ENCODE data around the gene ESRRG. TPM values are rescaled to one million over a fixed set of nuclear protein-coding genes. Genes with fewer than 3 reads are reported as not detected.
A peak's percentile ranks its signal among the peaks of the same experiment; 100 is the strongest.

The ESRRG gene
- total and polyA plus RNA-seq, 4 donors: 0.19 to 4.5 (median 1.3) TPM

DNA sequence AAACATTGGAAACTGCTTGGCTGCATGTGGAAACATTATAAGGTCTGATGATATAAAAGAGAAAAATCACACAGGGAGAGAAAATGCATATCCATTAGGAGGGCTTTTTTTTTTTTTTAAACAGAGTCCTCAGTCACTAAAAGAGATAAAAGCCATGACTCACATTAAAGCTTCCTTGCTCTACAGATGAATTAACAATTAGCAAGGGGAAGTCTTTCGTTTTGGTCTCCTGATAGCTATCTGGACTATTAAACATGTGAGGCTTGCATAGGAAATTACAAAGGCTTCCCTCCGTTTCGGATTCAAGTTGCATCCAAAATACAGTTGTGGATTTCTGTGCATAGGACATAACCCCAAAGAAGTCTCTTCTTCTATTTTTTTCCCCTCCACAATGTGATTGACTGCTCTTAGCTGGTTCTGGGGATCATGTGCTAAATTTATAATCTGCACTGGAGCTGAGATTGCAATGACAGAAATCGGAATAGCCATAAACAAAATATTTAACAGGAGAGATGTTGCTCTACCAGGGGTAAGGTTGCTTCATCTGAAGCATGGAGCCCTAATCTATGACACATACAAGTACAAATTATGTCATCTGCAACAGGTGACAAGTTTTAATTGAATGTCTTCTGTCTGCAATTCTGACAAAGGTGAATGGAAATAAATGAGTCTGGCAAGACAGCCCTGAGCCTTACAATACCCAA is 146.8 kb downstream of the ESRRG start:
- WGBS, 2 donors: 52 to 55% methylated on average over 4 of the region's 4 CpGs
- DNase-seq (no peak), ATAC-seq (ENCODE audit: insufficient read depth, low FRiP score) (no peak)
- Histone ChIP-seq H3K4me3 (no peak overlapping the region), H3K9ac (ENCODE audit: insufficient read depth in 1 of 2, low read length in 2 of 2) (no peak overlapping the region), H3K4me1 (ENCODE audit: control insufficient read depth in 5 of 5, insufficient read depth in 5 of 5, low read length in 5 of 5) (peaks cover 0 to 11% (median 0%) of the 10 kb centered on the region in 5 donors), H3K27ac (ENCODE audit: low read depth in 1 of 2, low read length in 1 of 2) (no peak overlapping the region), H3K27me3 (ENCODE audit: control insufficient read depth in 3 of 3, insufficient read depth in 3 of 3, low read length in 2 of 3) (peaks cover 0 to 2% (median 0%) of the 10 kb centered on the region in 3 donors), H3K9me3 (ENCODE audit: control insufficient read depth in 4 of 4, insufficient read depth in 3 of 4, low read length in 3 of 4) (no peaks in the 10 kb centered on the region), H3K36me3 (ENCODE audit: control insufficient read depth in 4 of 4, insufficient read depth in 4 of 4, low read length in 4 of 4) (no peaks in the 10 kb centered on the region)
- TF ChIP-seq CTCF (IDR thresholded peaks at IDR 0.05; ENCODE audit: control extremely low read depth, extremely low read depth): no peak

- TF ChIP-seq CTCF (IDR thresholded peaks at IDR 0.05; ENCODE audit: control extremely low read depth, extremely low read depth): no peak
- H3K27me3 ChIP-seq (ENCODE audit: control insufficient read depth in 3 of 3, insufficient read depth in 3 of 3, low read length in 2 of 3): no peaks in the 10 kb centered on the region
- WGBS, 2 donors: 46 to 52% methylated on average over 3 of the region's 3 CpGs
- no peaks in the 10 kb centered on the region for H3K36me3 ChIP-seq (ENCODE audit: control insufficient read depth in 4 of 4, insufficient read depth in 4 of 4, low read length in 4 of 4)
- ATAC-seq (ENCODE audit: insufficient read depth, low FRiP score) (no peak), DNase-seq (peak in 2 of 3 donors; percentile 30 to 31)
- no peak overlapping the region for H3K9ac ChIP-seq (ENCODE audit: insufficient read depth in 1 of 2, low read length in 2 of 2)
- H3K4me3 ChIP-seq: no peak overlapping the region
- H3K27ac ChIP-seq (ENCODE audit: low read depth in 1 of 2, low read length in 1 of 2): no peak overlapping the region
- H3K9me3 ChIP-seq (ENCODE audit: control insufficient read depth in 4 of 4, insufficient read depth in 3 of 4, low read length in 3 of 4): peaks cover 0 to 1% (median 0%) of the 10 kb centered on the region in 4 donors
- peaks cover 0 to 5% (median 0%) of the 10 kb centered on the region in 5 donors for H3K4me1 ChIP-seq (ENCODE audit: control insufficient read depth in 5 of 5, insufficient read depth in 5 of 5, low read length in 5 of 5)
These were observed 156.5 kb downstream of the ESRRG start for GRCh38 chr1:216566641-216567205.

DNA sequence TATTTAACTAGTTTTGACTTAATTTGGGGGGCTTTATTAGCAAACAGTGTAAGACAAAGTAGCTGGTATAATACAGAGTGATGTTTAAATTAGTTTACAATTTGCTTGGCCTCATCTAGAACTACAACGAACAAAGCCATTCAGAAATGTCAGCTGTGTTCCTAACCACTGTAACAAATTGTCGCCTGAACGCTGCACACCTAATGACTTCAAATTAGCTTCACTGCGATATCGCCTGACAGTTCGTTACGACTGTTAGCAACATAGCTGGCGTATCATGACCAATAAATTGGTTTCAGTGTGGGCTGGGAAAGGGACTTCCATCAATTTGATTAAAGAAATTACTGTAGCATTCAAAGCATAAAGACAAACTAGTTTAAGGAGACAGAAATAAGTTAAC is 160.1 kb downstream of the ESRRG start:
- WGBS, 2 donors: 89 to 91% methylated on average over 8 of the region's 8 CpGs
- Histone ChIP-seq H3K9me3 (ENCODE audit: control insufficient read depth in 4 of 4, insufficient read depth in 3 of 4, low read length in 3 of 4) (peaks cover 0 to 1% (median 0%) of the 10 kb centered on the region in 4 donors), H3K4me1 (ENCODE audit: control insufficient read depth in 5 of 5, insufficient read depth in 5 of 5, low read length in 5 of 5) (peaks cover 0 to 3% (median 0%) of the 10 kb centered on the region in 5 donors), H3K27me3 (ENCODE audit: control insufficient read depth in 3 of 3, insufficient read depth in 3 of 3, low read length in 2 of 3) (no peaks in the 10 kb centered on the region), H3K27ac (ENCODE audit: low read depth in 1 of 2, low read length in 1 of 2) (no peak overlapping the region), H3K4me3 (no peak overlapping the region), H3K36me3 (ENCODE audit: control insufficient read depth in 4 of 4, insufficient read depth in 4 of 4, low read length in 4 of 4) (no peaks in the 10 kb centered on the region), H3K9ac (ENCODE audit: insufficient read depth in 1 of 2, low read length in 2 of 2) (no peak overlapping the region)
- TF ChIP-seq CTCF (IDR thresholded peaks at IDR 0.05; ENCODE audit: control extremely low read depth, extremely low read depth): no peak
- DNase-seq: no peak
- no peak for ATAC-seq (ENCODE audit: insufficient read depth, low FRiP score)

Data from lung (tissue), 12 donors.